HG02763 (cell line): ENCODE results near the gene FRMD4B.

Source experiments
- ATAC-seq: cut with Tn5 transposase; IDR thresholded peaks from one replicate; pipeline ENCODE4 v1.9.1; 2021; ENCODE audit warnings: mild to moderate bottlenecking, moderate library complexity; ENCODE audit not compliant: unreplicated experiment

Gene FRMD4B

DNA sequence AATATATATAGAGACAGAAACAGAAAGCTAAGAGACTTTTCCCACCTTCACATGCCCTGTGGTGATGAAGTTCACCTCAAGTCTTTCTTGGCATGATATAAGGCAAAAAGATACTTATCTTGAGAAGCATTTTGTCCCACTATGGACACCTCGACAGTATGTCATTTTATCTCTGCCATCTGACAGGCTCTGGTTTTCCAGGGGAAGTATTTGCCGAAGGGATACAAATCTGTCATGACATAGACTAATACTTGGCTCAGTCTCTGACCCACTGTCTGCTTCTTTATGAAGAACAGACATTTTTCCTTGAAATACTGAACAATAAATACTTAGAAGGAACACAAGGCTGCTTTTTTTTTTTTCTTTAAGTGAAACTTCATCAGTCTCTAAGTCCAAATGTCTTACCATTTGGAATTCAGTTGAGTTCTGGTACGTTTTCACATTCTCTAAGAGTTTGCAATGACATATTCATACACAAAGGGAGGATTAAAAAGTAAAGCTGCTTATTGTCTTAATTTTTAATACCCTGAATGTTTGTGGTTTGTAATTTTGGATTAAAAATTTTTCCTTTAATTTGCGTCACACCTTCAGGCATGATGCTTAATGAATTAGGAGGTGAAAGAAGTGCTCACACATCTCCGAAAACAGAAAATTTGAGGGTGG, 175.7 kb downstream of the FRMD4B start:
- no peak for ATAC-seq

DNA sequence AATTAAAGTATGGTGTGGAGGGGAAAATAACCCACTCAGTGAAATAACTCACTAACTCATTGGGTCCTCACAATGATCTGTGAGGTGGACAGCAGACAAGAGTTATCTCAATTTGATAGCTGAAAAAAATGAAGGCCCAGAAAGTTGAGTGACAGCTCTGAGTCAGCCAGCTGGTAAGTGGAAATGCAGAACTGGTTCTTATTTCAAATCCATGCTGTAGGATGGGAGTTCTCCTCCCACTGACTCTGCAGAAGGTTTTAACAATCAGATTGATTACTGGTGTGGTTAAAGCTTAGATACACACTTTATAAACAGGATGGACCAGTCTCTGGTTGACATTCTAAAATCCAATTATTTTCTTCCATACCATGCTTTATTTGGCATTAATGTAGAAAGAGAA, 176.5 kb downstream of the FRMD4B start:
- no peak for ATAC-seq

DNA sequence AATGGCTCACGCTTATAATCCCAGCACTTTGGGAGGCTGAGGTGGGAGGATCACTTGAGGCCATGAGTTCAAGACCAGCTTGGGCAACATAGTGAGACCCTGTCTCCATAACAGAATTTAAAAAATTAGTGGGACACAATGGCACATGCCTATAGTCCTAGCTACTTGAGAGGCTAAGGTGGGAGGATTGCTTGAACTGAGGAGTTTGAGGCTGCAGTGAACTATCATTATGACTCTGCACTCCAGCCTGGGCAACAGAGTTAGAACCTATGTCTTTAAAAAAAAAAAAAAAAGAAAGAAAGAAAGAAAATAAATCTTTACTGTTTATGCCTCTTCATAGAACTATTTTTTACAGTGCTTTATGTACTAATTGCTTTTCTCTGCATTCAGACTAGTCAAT, 178.9 kb downstream of the FRMD4B start:
- ATAC-seq, result no peak

DNA sequence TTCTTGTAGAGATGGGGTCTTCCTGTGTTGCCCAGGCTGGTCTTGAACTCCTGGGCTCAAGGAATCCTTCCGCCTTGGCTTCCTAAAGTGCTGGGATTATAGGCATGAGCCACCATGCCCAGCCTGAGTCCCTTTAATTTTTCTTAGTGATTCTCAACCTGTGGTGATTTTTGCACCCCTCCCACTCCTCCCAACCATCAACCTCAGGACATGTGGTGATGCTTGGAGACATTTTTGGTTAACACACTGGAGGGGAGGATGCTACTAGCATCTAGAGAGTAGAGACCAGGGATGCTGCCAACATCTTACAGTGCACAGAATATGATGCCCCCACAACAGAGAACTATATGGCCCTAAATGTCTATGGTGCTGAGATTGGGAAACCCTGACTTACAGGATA, 180.5 kb downstream of the FRMD4B start:
- ATAC-seq, result no peak

DNA sequence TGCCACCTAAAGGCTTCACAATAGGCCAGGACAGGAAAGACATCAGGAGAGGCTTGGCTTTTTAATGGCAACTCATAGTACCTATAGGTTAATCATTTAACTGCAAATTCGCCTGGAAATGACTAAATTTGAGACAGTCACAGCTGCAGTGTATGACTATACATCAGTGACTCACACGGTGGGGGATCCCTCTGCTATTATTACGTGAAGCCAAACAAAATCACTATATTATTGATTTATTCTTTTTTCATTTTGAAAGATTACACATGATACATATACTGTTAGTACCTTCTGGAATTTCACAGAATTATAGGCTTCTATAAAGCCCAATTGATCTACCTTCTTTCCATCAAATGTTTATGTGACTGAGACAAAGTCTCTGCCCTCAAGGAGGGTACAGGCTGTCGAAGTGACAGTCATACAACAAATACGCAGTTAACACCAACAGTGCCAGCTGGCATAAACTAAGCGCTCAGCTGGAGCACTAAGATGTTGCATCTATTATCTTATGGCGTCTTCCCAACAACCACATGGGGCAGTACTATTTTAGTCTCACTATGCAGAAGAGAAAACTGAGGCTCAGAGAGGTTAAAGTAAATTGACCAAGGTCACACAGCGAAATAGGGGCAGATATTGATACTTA, 181.5 kb downstream of the FRMD4B start:
- ATAC-seq, result peak; percentile 80

DNA sequence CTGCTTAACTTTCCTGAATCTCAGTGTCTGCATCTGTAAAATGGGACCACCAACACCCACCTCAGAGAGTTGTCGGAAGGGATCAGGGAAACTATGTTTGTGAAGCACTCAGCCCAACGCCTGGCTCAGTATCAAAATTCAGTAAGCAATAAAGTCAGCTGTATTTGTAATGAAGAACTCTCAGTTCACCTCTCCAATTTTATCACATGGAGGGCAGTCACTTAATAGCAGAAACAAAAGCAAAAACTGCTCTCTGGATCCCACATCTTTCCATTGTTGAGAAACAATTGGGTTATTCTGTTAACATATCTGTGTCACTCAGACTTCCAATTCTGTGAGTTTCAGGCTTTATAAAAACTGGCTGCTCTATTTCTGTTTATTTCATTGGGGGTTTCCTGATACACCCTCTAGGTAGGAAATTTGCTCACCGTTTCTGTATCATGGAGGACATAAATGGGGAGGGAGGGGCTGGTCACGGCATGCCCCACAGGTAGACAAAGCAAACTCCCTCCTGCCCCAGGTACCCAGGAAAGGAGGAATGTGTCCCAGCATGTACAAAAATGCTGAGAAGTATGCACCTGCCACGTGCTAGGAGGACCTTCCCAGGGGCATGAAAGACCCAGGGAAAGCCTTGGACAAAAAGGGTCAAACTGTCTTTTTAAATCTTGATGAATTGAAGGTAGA, 182.1 kb downstream of the FRMD4B start:
- ATAC-seq, result peak; percentile 22

DNA sequence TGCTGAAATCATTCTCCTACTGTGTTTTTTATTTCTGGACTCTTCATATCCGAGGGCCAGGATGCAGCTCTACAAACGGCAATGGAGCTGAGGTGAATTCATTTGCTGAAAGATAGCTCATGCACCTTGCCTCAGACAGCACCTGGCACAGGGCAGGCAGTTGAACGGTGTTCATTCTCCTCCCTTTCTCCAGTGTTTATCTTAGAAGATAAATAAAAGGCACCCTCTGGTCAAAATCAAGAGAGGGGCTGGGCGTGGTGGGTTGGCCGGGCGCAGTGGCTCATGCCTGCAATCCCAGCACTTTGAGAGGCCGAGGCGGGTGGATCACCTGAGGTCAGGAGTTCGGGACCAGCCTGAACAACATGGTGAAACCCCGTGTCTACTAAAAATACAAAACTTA, 184.2 kb downstream of the FRMD4B start:
- ATAC-seq, result no peak

DNA sequence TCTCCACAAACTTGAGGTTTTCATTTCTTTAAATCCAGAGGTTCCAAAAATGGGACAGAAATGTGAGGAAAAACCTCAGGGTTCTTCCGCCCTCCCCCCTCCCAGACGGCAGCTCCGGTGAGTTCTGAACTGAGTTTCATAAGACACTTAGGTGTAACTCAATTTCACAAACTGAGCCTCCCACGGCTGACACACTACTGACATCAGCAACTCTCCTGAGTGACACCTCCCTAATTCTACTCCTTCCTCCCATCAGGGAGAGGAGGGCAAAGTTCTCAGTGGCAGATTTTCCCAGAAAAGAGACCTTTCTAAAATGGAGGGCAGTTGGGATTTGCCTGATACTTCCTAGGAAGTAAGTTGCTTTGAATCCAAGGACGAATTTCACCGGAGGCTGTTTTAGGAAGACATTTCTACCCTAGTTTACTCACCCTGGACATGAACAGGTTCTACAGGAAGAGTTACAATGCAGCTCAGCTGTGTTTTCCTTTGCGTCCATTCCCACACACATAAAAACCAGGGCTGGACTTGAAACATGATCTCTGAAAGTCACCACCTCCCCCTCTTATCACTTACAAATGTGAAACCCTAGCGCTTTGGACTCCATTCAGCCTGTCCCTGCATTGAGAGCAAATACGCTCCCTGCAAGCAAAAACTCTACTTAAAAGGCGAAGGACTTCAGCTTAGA, 185.4 kb downstream of the FRMD4B start:
- no peak for ATAC-seq

DNA sequence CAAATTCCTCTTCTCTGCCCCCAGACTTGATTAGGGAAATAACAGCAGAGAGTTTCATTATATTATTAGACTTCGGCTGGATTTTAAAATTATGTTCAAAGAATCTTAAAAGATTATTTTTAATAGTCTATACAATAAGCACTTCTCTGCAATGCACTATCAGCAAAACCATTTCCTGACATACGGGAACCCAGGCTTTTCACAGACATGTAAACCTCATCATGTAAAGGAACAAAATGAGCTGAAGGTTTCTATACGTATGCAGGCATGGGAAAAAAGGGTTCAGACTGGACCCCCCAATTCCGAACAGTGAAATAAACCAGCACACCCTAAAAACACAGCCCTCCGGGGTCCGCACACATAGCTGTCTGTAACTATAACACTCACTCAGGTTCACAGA, 185.9 kb downstream of the FRMD4B start:
- no peak for ATAC-seq

DNA sequence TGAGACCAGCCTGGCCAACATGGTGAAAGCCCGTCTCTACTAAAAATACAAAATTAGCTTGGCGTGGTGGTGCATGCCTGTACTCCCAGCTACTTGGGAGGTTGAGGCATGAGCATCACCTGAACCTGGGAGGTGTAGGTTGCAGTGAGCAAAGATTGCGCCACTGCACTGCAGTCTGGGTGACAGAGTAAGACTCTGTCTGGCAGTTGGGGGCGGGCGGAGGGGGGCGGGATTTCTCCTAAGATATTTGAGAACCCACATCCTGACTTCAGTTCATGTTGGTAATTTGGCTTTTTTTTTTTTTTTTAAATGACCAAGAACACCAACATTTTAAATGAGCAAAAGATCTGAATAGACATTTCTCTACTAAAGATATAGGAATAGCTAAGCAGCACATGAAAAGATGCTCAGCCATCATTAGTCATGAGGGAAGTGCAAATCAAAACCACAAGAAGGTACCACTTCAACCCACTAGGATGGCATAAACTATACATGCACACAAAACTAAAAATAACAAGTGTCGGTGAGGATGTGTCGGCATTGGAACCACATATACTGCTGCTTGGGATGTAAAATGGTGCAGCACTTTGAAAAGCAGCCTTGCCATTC, 187.9 kb downstream of the FRMD4B start:
- ATAC-seq, result no peak

DNA sequence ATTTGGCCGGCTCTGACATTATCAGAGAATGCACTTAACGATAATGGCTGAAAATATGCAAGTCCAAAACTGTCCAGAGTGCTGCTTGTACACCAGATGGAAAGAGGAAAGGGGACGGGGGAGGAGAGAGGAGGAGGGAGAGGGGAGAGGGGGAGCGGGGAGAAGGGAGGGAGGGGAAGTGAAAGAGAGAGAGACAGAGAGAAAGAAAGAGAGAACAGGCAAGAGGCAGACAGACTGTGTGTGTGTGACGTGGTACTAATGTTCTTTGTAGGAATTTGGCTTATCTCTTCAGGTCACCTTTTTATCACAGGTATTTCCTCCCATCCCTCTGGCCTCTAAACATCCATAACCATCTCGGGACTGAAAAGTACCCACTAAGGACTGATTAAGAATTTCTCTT, 188.4 kb downstream of the FRMD4B start:
- ATAC-seq, result no peak

DNA sequence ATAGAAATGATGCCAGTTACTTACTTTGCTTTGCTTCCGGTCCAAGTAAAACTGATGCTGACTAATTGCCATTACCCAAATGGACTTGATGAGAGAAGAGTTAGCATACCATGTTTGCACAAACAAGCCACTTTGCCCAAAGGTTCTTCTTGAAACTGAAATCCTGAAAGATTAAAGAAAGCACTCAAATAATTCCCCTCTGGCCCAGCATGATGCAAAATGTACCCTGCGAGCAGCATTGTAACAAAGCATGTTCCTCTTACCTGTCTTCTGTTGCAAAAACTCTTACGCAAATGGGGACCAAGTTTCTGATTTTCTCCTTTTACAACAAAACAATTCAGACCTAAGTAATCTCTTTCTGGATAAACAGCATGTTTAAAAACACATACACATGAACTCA, 189.0 kb downstream of the FRMD4B start:
- ATAC-seq, result no peak

DNA sequence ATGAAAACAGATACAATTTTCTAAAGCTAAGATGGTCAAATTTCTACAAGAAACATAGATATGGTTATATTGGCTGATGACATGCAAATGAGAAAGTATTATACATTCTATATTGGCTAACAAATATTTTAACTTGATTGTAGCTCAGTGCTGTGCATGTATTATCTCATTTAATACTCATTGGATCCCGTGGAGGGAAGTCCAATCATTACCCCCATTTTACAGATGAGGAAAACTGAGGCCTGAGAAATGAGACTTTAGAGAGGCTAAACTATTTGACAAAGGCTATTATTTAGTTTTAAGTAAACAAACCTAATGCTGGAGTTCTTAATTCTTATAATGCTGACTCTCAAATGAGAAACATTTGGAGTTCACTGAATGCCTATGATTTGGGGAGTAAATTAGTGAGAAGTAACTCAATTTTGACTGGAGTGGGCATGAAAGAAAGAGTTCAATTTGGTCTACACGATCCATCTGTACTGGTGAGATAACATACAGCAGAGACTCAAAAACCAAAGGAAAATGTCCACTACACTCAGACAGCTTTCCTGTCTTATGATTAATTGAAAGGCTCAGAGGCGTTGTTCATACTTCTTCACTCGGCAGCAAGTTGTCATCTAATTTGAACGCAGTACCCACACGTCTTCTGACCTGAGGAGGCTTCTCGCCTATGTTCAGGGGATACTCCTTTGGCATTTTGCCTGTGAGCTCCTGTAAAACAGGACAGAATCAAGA, 191.3 kb downstream of the FRMD4B start:
- no peak for ATAC-seq

DNA sequence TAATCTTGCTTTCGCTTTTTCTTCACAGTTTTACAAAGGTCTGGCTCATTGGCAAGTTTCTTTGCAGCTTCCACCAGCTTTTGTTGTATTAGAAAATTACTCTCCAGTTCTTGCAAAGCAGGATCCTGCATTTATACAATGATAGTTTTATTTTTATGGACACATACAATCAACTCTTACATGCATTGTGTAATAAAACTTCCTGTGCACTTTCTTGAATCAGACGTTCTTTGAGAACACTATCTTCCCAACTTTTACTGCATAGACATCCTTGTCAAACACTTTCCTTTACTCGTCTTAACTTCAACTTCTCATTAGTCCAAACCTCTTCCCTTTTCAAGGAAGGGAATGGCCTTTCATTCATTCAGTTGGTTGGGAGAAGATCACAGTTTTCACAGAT, 192.1 kb downstream of the FRMD4B start:
- no peak for ATAC-seq

DNA sequence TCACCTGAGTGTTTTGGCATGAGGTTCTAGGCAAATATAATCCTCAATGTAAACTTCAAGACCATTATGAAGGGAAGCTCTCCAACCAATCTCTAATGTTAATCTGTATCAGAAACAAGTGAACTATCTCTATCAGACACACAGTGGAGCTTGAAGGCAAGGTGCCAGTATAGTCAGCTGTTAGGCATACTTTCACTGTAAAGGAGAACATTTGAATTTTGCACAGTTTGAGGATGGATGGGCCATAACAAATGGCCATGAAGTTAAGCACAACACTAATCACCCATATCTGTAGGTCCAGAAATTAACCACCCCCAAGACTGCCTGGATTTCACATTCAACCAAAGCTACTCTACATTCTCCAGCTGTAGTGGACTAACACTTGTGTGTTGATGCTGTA, 194.4 kb downstream of the FRMD4B start:
- no peak for ATAC-seq

DNA sequence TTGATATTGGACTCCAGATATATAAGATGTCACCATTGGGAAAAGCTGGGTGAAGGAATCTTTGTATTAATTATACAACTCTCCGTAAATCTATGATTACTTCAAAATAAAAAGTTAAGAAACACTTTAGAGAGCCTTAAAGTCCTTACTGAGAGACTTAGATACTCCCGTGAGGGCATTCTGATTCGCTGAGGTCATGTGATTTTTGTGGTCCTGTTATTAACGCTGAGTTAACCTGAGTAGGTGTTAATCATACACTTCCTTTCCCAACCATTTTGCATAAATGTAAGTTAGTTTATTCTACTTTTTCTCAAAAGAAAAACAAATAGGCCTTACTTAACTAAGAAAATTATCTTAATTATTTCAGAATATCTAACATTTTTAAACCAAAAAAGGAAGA, 196.4 kb downstream of the FRMD4B start:
- ATAC-seq, result no peak

DNA sequence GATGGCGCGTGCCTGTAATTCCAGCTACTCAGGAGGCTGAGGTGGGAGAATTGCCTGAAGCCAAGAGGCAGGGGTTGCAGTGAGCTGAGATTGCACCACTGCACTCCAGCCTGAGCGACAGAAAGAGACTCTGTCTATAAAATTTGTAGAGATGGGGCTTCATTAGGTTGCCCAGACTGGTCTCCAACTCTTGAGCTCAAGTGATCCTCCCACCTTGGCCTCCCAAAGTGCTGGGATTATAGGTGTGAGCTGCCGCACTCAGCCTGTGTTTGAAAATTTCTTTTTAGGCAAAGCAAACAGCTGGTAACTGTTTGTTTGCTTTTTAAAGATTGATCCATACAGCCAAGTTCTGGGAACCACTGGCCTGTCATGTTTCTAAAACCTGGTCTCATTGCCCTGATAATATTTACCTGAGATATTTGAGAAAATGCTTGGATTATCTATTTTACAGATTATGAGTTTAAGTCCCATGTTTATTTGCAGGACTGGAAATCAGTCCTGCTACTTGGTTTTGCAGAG, 199.3 kb downstream of the FRMD4B start:
- ATAC-seq, result no peak

DNA sequence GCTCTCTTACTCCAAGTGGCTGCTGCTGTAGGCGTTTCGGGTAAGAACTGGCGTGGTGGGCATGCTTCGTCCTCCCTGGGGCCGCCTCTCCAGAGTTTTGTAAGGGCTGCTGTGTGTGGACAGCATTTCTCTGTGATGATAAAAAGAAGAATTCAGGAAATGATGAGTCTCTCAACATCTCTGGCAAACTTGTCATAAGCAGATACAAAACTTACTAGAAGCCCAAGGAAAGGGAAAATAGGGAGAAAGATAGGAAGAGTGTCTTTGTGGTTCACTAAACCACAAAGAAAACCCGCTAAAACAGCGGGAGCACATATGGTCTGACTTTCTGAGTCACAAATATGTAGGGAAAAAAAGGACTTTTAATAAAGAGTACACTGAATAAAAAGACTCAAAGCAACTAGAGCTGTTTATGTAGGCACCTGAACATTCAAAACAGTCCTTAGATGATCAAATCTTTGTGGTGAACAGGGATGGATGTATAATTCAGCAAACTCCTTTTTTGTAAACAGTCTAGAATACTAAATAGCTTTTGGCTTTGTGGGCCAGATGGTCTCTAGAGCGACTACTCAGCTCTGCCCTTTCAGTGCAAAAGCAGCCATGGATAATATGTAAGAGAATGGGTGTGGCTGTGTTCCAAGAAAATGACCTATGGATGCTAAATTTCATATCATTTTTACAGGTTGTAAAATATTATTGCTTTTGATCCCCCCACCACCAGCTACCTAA, 203.1 kb downstream of the FRMD4B start:
- no peak for ATAC-seq

DNA sequence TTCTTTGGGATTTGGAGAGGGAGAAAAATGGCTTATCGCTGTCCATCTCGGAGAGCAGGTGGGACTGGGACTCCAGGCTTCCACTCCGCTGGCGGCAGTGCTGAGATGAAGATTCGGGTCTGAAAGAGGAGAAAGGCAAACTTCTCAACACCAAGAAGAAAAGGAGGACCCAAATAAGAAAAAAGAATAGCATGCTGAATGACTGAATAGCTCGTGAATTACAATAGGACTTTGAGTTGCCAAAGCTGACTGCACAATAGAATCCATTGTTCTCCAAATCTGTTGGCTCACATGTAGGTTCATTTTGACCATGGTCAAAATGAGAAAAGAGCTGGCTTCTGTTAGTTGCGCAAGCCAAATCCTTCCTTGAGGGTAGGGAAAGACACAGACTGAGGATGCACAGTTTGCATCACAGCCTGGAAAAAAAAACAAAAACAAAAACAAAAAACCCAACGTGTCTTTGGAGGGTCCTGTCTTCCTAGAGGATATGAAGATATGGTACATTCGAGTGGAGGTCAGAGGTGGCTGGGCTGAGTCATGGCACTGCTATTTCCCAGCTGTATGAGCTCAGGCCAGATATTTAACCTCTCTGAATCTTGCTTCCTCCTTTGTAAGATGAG, 204.2 kb downstream of the FRMD4B start:
- no peak for ATAC-seq
